ENCODE data around the gene FAM177B.
A peak's percentile ranks its signal among the peaks of the same experiment; 100 is the strongest.

- TF ChIP-seq, protein P1, sequence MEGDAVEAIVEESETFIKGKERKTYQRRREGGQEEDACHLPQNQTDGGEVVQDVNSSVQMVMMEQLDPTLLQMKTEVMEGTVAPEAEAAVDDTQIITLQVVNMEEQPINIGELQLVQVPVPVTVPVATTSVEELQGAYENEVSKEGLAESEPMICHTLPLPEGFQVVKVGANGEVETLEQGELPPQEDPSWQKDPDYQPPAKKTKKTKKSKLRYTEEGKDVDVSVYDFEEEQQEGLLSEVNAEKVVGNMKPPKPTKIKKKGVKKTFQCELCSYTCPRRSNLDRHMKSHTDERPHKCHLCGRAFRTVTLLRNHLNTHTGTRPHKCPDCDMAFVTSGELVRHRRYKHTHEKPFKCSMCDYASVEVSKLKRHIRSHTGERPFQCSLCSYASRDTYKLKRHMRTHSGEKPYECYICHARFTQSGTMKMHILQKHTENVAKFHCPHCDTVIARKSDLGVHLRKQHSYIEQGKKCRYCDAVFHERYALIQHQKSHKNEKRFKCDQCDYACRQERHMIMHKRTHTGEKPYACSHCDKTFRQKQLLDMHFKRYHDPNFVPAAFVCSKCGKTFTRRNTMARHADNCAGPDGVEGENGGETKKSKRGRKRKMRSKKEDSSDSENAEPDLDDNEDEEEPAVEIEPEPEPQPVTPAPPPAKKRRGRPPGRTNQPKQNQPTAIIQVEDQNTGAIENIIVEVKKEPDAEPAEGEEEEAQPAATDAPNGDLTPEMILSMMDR (IDR thresholded peaks at IDR 0.05; ENCODE audit: borderline replicate concordance, extremely low read depth, low read length, poor library complexity, severe bottlenecking): peak; percentile 47
- TF ChIP-seq EZH2 (IDR thresholded peaks at IDR 0.05; ENCODE audit: borderline replicate concordance, low read depth, low read length, severe bottlenecking): no peak
These were observed 23.7 kb upstream of the FAM177B start for GRCh38 chr1:222713091-222713961.
